Islet of Langerhans (tissue), 1 donor: ENCODE results near the gene POU2AF3.

Source experiments
- FAIRE-seq: peaks from one replicate; lab custom pipeline; 2011; peaks lifted over from hg19 to GRCh38; lab: Jason Lieb, UNC

The POU2AF3 gene

DNA sequence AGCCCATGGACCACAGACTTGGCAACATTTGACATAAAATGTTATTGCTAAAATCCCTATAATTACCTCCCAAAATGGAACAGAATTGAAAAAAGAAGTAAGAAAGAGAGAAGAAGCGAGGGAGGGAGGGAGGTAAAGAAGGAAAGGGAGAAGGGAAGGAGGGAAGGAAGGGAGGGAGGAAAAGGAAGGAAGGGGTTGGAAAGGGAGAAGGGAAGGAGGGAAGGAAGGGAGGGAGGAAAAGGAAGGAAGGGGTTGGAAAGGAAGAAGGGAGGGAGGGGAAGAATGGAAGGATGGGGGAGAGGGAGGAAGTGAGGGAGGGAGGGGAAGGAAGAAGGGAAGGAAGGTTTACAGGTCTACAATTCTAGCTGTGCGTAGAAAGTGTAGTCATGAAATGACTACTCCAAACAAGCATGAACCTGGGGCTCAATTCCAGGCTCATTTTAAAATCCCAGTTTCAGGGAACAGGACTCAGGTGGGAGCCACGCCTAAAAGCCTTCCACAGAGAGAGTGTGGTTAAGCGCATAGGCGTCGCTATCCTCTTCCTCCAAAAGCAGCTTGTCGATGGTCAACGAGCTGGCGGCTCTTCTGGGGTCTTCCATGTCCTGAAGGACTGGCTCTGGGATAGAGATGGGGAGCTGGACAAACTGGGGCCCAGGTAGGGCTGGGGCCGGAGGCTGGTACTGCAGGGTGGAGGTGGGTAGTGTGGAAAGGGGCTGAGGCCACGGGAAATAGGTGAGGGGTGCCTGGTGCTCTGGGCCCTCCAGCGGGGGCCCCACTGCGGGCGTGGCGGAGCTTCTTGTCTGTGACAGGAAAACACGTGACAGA lies 55.6 kb downstream of the POU2AF3 start:
- no peak for FAIRE-seq

DNA sequence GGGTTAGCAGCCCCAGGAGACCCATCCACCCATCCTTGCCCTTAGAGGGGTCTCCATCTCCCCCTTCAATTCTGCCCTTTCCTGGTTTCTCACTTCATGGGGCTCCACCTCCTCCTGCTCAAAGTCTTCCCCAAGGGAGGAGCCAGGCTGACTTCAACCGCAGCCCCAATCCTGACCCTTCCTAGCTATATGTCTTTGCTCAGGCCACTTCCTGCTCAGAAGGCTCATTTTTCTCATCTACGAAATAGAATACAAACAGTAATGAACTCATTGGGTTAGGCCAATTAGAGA lies 56.2 kb downstream of the POU2AF3 start:
- FAIRE-seq = no peak

DNA sequence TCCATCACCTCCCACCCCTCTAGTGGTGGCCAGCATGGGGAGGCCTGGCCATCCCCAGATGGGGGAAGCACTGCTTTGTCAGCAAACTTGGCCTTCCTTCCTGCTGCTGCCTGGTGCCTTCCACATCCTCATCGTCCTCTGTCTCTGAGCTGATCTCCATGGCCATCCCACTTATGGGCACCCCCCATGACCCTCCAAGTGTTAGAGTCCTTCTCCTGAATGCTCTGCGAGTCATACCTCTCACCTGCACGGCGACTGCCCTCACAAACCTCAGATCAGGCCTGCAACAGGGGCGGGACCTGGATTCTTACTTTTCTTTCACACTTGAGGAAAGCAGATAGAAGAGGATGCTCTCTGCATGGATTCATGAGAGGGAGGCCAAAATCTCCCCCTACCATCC lies 56.8 kb downstream of the POU2AF3 start:
- no peak for FAIRE-seq

DNA sequence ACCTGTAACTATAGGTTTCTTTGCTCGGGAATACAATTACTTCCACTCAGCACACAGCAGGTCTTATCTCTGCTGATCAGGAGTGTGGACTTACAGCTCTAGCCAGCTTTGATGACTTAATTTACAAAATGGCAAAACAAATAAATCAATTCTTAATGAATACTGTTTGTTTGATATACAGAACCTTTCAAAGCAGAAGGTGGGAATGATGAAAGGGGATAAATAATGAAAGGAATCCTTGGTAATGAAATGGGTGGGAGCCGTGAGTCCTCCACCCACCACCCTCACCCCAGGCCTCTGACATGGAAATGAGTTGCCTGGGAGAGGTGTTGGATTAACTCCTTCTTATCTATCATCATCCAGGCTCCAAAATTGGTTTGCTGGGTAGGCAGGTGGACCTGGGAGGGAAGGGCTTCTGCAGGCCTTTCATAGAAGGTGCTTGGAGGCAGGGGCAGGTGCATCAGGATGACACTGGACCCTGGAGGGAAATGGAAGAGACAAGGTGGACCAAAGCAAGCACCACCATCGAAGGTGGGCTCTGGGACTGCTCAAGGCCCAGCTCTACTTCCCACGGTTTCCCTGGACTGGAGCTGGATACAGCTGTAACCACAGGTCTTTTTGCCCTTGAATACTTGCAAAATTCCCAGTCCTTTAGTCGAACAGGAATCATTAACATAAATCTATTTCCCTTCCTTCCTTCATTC lies 57.8 kb downstream of the POU2AF3 start:
- no peak for FAIRE-seq

DNA sequence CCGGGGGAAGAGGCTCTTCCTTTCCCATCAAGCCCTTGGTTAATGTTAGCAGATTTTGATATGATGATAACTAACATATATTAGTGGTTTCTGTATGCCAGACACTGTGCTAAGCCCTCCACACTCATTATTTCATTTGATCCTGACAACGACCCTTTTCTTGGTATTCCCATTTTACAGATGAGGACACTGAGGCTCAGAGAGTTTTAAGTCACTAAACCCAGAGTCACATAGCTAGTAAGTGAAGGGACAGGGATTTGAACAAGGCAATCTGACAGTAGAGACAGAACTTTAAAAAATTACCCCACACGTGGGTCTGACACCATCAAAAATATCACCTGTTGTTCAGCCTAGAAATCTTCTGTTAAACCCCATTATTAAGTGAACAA lies 58.3 kb downstream of the POU2AF3 start:
- no peak for FAIRE-seq

DNA sequence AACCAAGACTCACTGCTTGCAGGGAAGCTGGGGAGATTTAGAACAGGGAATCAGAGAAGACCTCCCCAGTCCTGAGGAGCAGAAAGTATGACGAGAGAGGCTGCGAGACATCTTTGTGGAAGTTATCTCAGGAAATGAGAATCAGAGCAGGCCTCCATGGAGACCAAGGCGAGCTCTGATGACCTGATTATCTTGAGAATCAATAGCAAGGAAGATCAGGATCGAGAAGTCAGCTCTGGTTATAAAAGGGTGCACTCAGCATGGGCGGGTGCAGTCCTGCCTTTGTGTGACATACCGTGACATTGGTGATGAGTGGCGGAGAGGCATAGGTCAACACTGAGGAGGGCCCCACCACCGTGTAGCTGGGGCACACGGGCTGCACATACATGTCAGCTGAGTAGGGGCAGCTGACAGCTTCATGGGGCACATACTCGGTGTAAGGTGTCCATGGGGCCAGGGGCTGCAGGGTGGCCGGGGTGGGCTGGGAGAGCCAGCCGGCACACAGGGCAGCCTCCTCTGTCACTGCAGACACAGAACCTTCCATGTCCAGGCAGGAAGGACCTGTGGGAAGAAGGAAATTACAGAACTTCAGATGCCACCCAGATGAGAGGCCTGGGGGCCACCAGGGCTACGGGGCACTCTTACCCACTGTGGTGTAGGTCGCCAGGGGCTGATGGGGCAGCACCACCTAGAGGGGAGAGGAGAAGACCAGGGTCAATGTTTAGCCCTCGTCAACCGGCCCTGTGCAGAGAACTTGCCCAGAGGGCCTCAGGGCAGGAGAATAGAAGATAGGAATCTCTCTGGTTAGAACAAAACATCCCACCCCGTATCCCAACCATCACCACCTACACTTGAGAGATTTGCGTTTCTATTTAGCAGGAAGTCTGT lies 59.0 kb downstream of the POU2AF3 start:
- no peak for FAIRE-seq
